Stimulated activated CD8-positive, alpha-beta memory T cell treated with anti-CD3 and anti-CD28 coated beads, Interleukin-12 subunit alpha, Interleukin-12 subunit beta, amount 100 ng/mL, for 4 hours (primary cell): Measurements from ENCODE around the gene NR1I2.

Source experiments
- DNase-seq: peaks from one replicate; pipeline ENCODE4 v3.0.0-alpha.2; 2020; ENCODE audit warnings: low read depth

Gene NR1I2

GRCh38 chr3:119781330-119782198, at the start of gene NR1I2:
TSS of gene NR1I2 (plus strand) at chr3:119782101.
- DNase-seq: no peak

DNA sequence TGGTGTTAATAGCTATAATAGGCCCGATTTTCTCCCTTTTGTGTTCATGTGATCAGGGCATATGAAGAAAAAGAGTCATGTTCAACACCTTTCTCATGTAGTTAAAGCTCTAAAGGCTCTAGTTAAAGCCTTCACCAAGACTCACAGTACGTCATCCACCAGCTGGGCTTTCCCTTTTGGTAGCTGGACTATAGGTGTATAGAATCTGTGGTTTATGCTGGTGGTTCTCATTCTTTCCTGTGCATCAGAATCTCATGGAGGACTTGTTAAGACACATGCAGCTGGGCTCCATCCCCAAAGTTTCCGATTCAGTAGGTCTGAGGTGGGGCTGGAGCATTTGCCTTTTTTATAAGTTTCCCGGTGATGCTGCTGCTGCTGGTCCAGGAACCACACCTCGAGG, 48.1 kb upstream of the NR1I2 start:
- DNase-seq: no peak

DNA sequence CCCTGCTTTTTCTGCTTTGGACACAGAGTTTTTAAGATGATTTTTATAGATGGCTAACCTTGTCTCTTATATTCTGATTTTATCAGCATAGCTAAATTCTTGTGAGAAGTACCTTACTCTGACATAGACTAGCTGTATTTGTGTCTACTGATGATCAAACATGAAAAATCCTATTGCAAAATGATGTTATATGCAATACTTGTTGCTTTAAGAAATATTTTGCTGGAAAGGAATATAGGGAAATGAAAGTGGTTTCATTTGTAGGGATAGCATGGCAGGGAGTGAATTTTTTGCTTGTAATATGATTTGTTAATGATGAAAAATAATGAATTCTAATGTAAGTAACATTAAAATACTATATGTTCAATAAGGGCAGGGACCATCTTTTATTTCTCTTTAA, 43.2 kb upstream of the NR1I2 start:
- DNase-seq: no peak

DNA sequence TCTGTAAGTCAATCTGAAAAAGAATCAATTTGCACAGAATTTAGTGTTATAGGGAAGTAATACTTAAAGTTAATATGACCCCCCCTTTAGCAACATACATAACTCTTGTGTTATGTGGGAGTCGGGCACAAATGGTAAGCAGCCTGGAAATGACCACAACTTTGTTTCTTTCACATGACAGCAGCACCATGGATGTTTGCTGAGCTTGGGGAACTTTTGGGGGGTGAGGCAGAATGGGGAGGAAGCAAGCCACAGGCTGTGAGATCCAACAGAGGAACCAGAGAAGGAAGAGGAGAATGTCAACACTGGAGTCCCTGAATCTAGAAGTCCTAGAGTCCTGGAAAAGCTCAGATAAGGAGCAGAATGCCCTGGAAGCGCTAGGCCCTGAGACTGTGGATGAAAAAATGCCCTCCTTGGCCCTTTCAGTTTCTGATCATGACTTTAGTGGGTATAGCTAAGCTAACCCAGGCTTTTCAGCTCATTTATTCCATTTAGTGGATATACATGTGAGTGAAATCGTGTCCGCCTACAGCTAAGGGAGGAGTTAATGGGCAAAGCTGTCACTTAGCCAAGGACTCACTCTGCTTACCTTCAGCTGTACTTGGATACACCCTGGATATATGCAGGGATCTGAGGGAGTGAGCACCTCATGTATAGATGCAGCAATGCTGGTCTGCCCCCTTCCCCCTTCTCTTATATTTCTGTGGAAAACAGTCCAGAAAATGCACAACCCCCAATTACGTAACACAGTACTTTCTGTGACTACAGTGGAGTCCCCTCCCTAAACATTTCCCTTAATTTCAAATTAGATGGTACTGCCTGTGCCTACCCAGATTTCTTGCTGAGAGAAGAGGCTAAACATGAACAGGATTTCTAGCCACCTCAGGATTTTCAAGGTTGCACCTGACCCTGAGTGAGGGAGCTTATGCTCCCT, 40.0 kb upstream of the NR1I2 start:
- no peak for DNase-seq

- DNase-seq: no peak
Observed at GRCh38 chr3:119743921-119744320, 38.0 kb upstream of the NR1I2 start.

DNA sequence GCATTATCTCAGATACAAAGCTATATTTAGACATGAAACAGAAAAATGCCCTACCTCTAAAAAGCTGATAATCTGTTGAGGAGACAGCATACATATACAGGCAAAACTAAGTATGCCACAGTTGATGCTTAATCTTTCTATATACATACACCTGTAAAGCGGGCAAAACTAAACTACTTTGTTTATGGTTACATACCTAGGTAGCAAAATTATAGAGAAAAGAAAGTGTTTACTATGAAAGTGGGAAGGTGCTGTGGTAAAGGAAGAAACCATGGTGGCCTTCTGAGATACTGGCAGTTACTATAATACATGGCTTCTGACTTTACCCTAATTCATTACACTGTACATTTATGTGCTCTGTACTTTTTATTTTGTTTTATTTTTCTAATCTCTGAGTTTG, 36.0 kb upstream of the NR1I2 start:
- DNase-seq: no peak

DNA sequence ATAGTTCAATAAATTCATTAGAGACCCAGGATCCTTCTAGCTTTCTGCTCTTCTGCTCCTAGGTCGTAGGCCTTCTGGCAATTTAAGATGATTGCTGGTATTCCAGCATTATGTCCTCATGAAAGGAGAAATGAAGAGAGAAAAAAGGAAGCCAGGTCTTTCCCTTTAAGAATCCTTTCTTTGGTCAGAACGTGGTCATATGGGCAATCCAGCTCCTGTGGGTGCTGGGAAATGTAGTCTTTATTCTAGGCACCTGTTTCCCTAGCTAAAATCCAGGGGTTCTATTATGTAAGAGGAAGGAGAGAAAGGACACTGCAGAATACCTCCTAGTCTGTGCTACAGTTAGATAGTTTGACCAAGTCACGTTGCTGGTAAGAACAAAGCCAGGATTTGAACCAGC, 35.5 kb upstream of the NR1I2 start:
- DNase-seq: no peak

DNA sequence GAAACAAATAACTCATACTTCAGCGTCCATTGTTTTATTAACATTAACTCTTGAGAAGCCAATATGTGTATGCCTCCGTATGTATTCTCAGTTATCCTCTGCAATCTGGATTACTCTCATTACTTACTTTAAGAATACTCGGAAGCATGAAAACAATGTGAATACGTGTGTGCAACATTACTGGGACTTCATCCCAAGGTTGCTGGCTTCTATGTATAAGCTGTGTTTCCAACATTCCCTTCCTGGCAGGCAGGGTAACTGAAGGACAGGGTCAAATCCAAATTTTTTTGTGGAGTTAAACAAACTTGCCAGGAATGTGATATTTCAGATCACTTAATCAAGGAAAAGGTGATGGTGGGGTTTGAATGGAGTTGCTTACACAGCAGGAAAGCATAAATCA, 34.5 kb upstream of the NR1I2 start:
- no peak for DNase-seq

GRCh38 chr3:119748991-119749390, 32.9 kb upstream of the NR1I2 start:
- no peak for DNase-seq

GRCh38 chr3:119751423-119751822, 30.5 kb upstream of the NR1I2 start:
- no peak for DNase-seq

GRCh38 chr3:119759962-119760361, 21.9 kb upstream of the NR1I2 start:
- no peak for DNase-seq

DNA sequence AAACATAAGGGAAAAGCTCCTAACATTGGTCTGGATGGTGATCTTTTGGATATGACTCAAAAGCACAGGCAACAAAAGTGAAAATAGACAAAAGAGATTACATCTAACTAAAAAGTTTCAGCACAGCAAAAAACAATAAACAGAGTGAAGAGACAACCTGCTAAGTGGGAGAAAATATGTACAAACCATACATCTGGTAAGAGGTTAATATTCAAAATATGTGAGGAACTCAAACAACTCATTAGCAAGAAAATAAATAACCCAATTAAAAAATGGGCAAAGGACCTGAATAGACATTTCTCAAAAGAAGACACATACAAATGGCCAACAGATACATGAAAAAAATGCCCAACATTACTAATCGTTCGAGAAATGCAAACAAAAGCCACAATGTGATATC, 19.0 kb upstream of the NR1I2 start:
- no peak for DNase-seq

GRCh38 chr3:119763466-119763865, 18.4 kb upstream of the NR1I2 start:
- no peak for DNase-seq

- DNase-seq: no peak
Observed at GRCh38 chr3:119765239-119765638, 16.7 kb upstream of the NR1I2 start.

GRCh38 chr3:119767936-119768601, 13.8 kb upstream of the NR1I2 start:
- DNase-seq: no peak

DNA sequence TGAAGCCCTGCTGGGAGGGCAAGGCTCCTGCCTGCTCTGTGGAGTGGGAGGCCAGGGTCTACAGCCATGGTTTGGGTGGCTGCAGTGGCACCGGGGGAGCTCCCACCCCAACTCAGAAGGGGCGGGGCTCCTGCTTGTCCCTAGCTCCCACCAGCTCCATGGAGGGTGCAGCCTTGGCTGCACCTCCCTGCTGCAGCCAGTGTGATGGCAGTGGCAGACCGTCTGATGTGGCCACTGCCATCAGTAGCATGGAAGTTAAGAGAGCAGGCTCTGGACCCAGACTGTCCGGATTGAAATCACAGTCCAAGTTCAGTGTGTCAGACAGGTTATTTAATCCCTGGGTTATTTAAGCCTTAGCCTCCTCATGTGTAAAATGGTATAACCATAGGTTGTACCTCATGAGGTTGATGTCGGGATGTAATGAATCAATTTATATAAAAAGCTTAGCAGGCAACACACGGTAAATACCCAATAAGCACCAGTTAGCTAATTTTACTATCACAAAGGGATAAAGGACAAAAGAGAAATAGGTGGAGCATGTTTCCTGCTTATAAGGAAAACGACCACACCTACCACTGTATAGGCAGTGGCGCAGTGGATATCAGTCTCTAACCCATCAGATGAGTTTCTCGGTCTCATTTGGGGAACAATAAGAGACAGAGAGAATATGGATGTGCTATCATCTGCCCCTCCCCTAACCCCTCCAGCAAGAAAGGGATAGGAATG, 13.1 kb upstream of the NR1I2 start:
- DNase-seq: no peak

DNA sequence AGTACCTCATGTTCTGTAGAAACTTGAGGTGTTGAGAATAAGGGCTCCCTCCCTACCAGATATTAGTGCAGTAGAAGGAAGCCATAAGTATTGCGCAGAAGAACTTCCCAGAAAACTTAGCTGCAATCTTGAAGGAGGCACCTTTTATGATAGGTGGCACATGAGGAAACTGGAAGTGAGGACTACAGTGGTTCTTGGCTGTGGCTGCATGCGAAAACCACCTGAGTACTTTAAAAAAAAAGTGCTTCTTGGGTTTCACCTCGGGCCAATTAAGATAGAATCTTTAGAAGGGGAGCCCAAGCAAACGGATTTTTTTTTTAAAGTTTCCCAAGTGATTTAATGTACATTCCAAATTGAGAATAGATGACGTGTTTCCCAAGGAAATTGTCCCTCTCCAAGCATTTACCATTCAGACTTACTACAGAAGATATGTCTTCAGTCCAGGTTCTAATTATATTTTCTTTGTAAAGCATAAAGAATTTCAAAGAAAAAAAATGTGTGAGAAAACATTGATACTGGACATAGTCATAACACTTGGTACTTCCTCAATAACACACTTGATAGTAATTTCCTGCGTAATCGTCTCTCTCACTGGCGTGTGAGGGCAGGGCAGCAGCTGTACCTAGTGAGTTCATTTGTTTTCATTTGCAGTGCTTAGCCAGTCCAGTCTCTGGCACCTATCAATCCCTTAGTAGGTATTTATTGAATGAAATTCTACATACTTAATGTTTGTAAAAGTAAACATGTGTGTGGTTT, 12.3 kb upstream of the NR1I2 start:
- no peak for DNase-seq

GRCh38 chr3:119774444-119774843, 7.5 kb upstream of the NR1I2 start:
- no peak for DNase-seq

DNA sequence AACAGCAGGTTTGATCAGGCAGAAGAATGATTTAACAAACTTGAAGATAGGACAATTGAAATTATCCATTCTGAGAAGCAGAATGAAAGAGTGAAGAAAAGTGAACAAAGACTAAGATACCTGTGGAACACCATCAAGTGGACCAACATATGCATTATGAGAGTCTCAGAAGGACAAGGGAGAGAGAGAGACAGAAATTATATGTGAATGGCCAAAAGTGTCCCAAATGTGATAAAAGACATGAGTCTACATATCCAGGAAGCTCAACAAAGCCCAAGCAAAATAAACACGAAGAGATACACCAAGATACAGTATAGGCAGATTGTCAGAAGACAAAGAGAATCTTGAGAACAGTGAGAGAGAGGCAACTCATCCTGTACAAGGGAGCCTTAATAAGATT, 5.6 kb upstream of the NR1I2 start:
- DNase-seq: no peak

DNA sequence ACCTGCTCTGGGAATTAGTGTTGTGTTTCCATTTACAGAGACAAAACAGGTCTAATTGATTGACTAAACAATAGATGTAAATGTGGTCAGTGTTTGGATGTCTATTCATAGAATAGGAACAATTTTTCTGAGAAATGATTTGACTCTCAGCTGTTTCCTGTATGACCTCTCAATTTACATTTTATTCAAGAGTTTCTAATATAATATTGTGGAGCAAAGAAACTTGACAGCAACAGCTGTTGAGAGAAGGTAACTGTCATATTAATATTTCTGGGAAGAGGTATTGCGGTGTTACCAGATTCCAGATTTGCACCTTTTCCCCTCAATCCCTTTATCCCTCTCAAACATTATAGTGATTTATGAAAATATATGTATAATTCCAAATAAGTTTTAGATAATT, 3.7 kb upstream of the NR1I2 start:
- DNase-seq: no peak

- no peak for DNase-seq
Observed at GRCh38 chr3:119778811-119779210, 3.1 kb upstream of the NR1I2 start.
